HepG2 (cell line): ENCODE data around the gene NUTF2. TPM values are rescaled to one million over a fixed set of nuclear protein-coding genes. Genes with fewer than 3 reads are reported as not detected.

Source experiments
- ETV5 ChIP-seq: IDR thresholded peaks from 2 replicates; pipeline ENCODE4 v1.6.1; 2018; ENCODE audit warnings: missing biosample characterization, missing genetic modification reagents, inconsistent platforms, borderline replicate concordance
- GATA4 ChIP-seq: sonication (generic); IDR thresholded peaks from 2 replicates; pipeline ENCODE4 v1.6.1; 2016; ENCODE audit warnings: antibody characterized with exemption, low read depth, borderline replicate concordance
- GATAD1 ChIP-seq: IDR thresholded peaks from 2 replicates; pipeline ENCODE4 v1.6.1; 2016; ENCODE audit warnings: missing genetic modification reagents, missing compliant biosample characterization
- JARID2 ChIP-seq: sonication (generic); formaldehyde crosslinking; IDR thresholded peaks from 2 replicates; pipeline ENCODE4 v1.8.1; 2023; ENCODE audit warnings: missing genetic modification reagents, inconsistent platforms; ENCODE audit not compliant: insufficient replicate concordance
- KLF12 ChIP-seq: sonication (generic); formaldehyde crosslinking; IDR thresholded peaks from 2 replicates; pipeline ENCODE4 v1.4.0; 2020; ENCODE audit warnings: missing genetic modification reagents, borderline replicate concordance
- KLF9 ChIP-seq: IDR thresholded peaks from 2 replicates; pipeline ENCODE4 v1.6.1; 2016; ENCODE audit warnings: low read depth
- NFKBIZ ChIP-seq: IDR thresholded peaks from 2 replicates; pipeline ENCODE4 v1.6.1; 2018; ENCODE audit warnings: missing genetic modification reagents, missing compliant biosample characterization
- SMAD1 ChIP-seq: sonication (generic); formaldehyde crosslinking; IDR thresholded peaks from 2 replicates; pipeline ENCODE4 v1.4.0; 2020; ENCODE audit warnings: missing genetic modification reagents, low read depth, mild to moderate bottlenecking, borderline replicate concordance
- ZBTB38 ChIP-seq: sonication (generic); formaldehyde crosslinking; IDR thresholded peaks from 2 replicates; pipeline ENCODE4 v1.5.1; 2020; ENCODE audit warnings: mild to moderate bottlenecking, missing genetic modification reagents
- ZBTB7B ChIP-seq: sonication (generic); formaldehyde crosslinking; IDR thresholded peaks from 2 replicates; pipeline ENCODE4 v1.4.0; 2020; ENCODE audit warnings: missing genetic modification reagents
- ZEB1 ChIP-seq: IDR thresholded peaks from 2 replicates; pipeline ENCODE4 v1.6.1; 2012; ENCODE audit warnings: mild to moderate bottlenecking, low read depth, inconsistent platforms; ENCODE audit not compliant: insufficient replicate concordance
- ZFX ChIP-seq: sonication (generic); formaldehyde crosslinking; IDR thresholded peaks from 2 replicates; pipeline ENCODE4 v1.4.0; 2020; ENCODE audit warnings: mild to moderate bottlenecking, low read depth, missing genetic modification reagents, moderate library complexity
- ZNF230 ChIP-seq: sonication (generic); formaldehyde crosslinking; IDR thresholded peaks from 2 replicates; pipeline ENCODE4 v1.4.0; 2020; ENCODE audit warnings: mild to moderate bottlenecking, missing genetic modification reagents
- ZNF24 ChIP-seq: fragments of 450-650 bp; IDR thresholded peaks from 2 replicates; pipeline ENCODE4 v1.6.1; 2017; ENCODE audit warnings: antibody characterized with exemption, mild to moderate bottlenecking
- ZNF563 ChIP-seq: sonication (generic); formaldehyde crosslinking; IDR thresholded peaks from 2 replicates; pipeline ENCODE4 v1.8.0; 2022; ENCODE audit warnings: mild to moderate bottlenecking, moderate library complexity, missing genetic modification reagents
- ZNF660 ChIP-seq: sonication (generic); formaldehyde crosslinking; IDR thresholded peaks from 2 replicates; pipeline ENCODE4 v1.5.1; 2020; ENCODE audit warnings: mild to moderate bottlenecking, low read depth, missing genetic modification reagents, borderline replicate concordance
- ZNF850 ChIP-seq: sonication (generic); formaldehyde crosslinking; conservative IDR thresholded peaks from 2 replicates; pipeline ENCODE4 v1.9.0; 2021; ENCODE audit warnings: mild to moderate bottlenecking, missing genetic modification reagents
- polyA plus RNA-seq, 8 experiments: library from polyadenylated mRNA; depleted of rRNA in 3 of 8; stranded (reverse) in 7 of 8; unstranded in 1 of 8; fragments of >200 nt; fragmentation: Illumina TruSeq in 4 of 8; extraction: Trizol in 4 of 8; gene quantifications; 2 replicates each; pipeline versions ENCODE4 v1.2.1 to v1.2.3, GENCODE V29; 2011 to 2016; ENCODE audit warnings: low read depth in 4 of 8, missing spikeins in 1 of 8, mixed read lengths in 1 of 8; ENCODE audit not compliant: insufficient read depth in 1 of 8
- total RNA-seq, 5 experiments: library from RNA; depleted of rRNA; stranded (reverse); fragments of >200 nt; fragmentation: Illumina TruSeq; extraction: Trizol; gene quantifications; 2 replicates each; pipeline ENCODE4 v1.2.3, GENCODE V29; 2016; ENCODE audit warnings: low read depth in 1 of 5
- TF ChIP-seq, protein P1 (sequence below): sonication (generic); formaldehyde crosslinking; IDR thresholded peaks from 2 replicates; pipeline ENCODE4 v1.4.0; 2020; ENCODE audit warnings: mild to moderate bottlenecking, missing genetic modification reagents, borderline replicate concordance
- TF ChIP-seq, protein P2 (sequence below): IDR thresholded peaks from 2 replicates; pipeline ENCODE4 v1.6.1; 2016
- TF ChIP-seq, protein P3 (sequence below): sonication (generic); formaldehyde crosslinking; IDR thresholded peaks from 2 replicates; pipeline ENCODE4 v1.4.0; 2020; ENCODE audit warnings: missing genetic modification reagents
- TF ChIP-seq, protein P4 (sequence below): sonication (generic); formaldehyde crosslinking; IDR thresholded peaks from 2 replicates; pipeline ENCODE4 v1.8.1; 2023; ENCODE audit warnings: mild to moderate bottlenecking, missing genetic modification reagents, borderline replicate concordance
- TF ChIP-seq, protein P5 (sequence below): sonication (generic); formaldehyde crosslinking; IDR thresholded peaks from 2 replicates; pipeline ENCODE4 v1.4.0; 2020; ENCODE audit warnings: low read depth, mild to moderate bottlenecking, missing genetic modification reagents
- TF ChIP-seq, protein P6 (sequence below): sonication (generic); formaldehyde crosslinking; IDR thresholded peaks from 2 replicates; pipeline ENCODE4 v1.4.0; 2020; ENCODE audit warnings: missing genetic modification reagents

Gene NUTF2
- total and polyA plus RNA-seq, 2 of the 13 experiments (the other 11 are each of a cell fraction or from before 2014, with no cell fraction given), result 168 to 214 TPM

DNA sequence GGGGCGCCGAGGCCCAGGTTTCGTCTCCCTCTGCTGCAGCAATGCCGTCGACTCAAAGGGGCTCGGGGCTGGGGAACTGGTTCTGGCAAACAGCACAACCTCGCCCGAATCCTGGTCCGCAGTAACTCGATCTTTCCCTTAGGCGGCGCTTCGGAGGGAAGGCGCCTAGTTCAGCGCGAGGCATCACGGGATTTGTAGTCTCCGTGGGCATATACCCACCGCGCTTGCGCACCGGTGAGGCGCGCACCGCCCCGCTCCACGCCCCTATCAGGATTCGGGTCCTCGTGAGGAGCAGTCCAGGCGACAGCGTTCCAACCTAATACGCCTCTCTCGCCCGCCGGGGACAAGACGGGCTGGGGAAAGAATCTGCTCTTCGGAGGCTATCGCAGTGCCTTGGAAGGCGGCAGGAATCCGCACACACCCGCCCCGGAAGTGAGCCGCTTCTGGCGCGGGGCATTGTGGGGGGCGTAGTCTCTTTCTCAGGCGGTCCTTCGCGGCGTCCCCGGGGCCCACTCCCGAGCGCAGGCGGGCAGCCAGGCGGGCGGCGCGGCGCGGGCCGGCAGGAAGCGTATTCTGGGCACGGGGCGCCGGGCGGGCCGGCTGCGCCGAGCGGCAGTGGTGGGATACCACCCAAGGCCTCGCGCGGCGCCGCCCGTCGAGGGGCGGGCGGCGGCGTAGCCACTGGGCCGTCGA, 4.8 kb upstream of the NUTF2 start, which contains the start of gene THAP11 (continued):
- peak; percentile 61 for TF ChIP-seq ZNF563 (CRISPR knock-in tag)
- no peak for TF ChIP-seq ZNF230 (CRISPR knock-in tag)
- TF ChIP-seq, protein P1, sequence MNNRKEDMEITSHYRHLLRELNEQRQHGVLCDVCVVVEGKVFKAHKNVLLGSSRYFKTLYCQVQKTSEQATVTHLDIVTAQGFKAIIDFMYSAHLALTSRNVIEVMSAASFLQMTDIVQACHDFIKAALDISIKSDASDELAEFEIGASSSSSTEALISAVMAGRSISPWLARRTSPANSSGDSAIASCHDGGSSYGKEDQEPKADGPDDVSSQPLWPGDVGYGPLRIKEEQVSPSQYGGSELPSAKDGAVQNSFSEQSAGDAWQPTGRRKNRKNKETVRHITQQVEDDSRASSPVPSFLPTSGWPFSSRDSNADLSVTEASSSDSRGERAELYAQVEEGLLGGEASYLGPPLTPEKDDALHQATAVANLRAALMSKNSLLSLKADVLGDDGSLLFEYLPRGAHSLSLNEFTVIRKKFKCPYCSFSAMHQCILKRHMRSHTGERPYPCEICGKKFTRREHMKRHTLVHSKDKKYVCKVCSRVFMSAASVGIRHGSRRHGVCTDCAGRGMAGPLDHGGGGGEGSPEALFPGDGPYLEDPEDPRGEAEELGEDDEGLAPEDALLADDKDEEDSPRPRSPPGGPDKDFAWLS, result no peak
- TF ChIP-seq KLF12 (CRISPR knock-in tag), result peak; percentile 87
- TF ChIP-seq, protein P2, sequence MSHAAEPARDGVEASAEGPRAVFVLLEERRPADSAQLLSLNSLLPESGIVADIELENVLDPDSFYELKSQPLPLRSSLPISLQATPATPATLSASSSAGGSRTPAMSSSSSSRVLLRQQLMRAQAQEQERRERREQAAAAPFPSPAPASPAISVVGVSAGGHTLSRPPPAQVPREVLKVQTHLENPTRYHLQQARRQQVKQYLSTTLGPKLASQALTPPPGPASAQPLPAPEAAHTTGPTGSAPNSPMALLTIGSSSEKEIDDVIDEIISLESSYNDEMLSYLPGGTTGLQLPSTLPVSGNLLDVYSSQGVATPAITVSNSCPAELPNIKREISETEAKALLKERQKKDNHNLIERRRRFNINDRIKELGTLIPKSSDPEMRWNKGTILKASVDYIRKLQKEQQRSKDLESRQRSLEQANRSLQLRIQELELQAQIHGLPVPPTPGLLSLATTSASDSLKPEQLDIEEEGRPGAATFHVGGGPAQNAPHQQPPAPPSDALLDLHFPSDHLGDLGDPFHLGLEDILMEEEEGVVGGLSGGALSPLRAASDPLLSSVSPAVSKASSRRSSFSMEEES (CRISPR knock-in tag), result peak; percentile 57; the same call in 1 of the 2 replicates
- TF ChIP-seq, protein P3, sequence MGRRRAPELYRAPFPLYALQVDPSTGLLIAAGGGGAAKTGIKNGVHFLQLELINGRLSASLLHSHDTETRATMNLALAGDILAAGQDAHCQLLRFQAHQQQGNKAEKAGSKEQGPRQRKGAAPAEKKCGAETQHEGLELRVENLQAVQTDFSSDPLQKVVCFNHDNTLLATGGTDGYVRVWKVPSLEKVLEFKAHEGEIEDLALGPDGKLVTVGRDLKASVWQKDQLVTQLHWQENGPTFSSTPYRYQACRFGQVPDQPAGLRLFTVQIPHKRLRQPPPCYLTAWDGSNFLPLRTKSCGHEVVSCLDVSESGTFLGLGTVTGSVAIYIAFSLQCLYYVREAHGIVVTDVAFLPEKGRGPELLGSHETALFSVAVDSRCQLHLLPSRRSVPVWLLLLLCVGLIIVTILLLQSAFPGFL (CRISPR knock-in tag), result no peak
- no peak for TF ChIP-seq JARID2 (CRISPR knock-in tag)
- peak; percentile 63; the same call in 1 of the 2 replicates for TF ChIP-seq ZBTB7B (CRISPR knock-in tag)
- TF ChIP-seq ZNF660 (CRISPR knock-in tag), result no peak
- TF ChIP-seq ZNF24, result no peak
- TF ChIP-seq NFKBIZ, result peak; percentile 81
- TF ChIP-seq ZBTB38 (CRISPR knock-in tag), result no peak; the same call in 1 of the 2 replicates
- TF ChIP-seq, protein P4, sequence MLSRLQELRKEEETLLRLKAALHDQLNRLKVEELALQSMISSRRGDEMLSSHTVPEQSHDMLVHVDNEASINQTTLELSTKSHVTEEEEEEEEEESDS (CRISPR knock-in tag), result peak; percentile 45; the same call in 1 of the 2 replicates
- peak; percentile 37 for TF ChIP-seq ZEB1
- TF ChIP-seq GATA4, result 0 out of 2 replicates have a peak, but pooled peaks have one; percentile 21
- TF ChIP-seq ZFX (CRISPR knock-in tag), result peak; percentile 89
- no peak for TF ChIP-seq KLF9 (CRISPR knock-in tag)
- peak; percentile 85 for TF ChIP-seq GATAD1 (CRISPR knock-in tag)
- TF ChIP-seq, protein P5, sequence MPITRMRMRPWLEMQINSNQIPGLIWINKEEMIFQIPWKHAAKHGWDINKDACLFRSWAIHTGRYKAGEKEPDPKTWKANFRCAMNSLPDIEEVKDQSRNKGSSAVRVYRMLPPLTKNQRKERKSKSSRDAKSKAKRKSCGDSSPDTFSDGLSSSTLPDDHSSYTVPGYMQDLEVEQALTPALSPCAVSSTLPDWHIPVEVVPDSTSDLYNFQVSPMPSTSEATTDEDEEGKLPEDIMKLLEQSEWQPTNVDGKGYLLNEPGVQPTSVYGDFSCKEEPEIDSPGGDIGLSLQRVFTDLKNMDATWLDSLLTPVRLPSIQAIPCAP (CRISPR knock-in tag), result no peak
- peak; percentile 36; the same call in 1 of the 2 replicates for TF ChIP-seq SMAD1 (CRISPR knock-in tag)
- TF ChIP-seq ZNF850, result no peak
- TF ChIP-seq ETV5 (CRISPR knock-in tag), result peak; percentile 73
- TF ChIP-seq, protein P6, sequence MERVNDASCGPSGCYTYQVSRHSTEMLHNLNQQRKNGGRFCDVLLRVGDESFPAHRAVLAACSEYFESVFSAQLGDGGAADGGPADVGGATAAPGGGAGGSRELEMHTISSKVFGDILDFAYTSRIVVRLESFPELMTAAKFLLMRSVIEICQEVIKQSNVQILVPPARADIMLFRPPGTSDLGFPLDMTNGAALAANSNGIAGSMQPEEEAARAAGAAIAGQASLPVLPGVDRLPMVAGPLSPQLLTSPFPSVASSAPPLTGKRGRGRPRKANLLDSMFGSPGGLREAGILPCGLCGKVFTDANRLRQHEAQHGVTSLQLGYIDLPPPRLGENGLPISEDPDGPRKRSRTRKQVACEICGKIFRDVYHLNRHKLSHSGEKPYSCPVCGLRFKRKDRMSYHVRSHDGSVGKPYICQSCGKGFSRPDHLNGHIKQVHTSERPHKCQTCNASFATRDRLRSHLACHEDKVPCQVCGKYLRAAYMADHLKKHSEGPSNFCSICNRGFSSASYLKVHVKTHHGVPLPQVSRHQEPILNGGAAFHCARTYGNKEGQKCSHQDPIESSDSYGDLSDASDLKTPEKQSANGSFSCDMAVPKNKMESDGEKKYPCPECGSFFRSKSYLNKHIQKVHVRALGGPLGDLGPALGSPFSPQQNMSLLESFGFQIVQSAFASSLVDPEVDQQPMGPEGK (CRISPR knock-in tag), result peak; percentile 46; the same call in 1 of the 2 replicates
